Panc1 (cell line): ENCODE measurements around the gene MAGI1. TPM values are rescaled to one million over a fixed set of nuclear protein-coding genes. Genes with fewer than 3 reads are reported as not detected.

Source experiments
- ATAC-seq: fragments of 200-7000 bp; cut with Tn5 transposase; 2 replicates; pipeline ENCODE4 v1.9.1; 2020; ENCODE audit warnings: mild to moderate bottlenecking, moderate library complexity
- BruUV-seq: library from RNA; stranded (reverse); fragments of 400-500 nt; replicated peaks from 2 replicates; lab custom pipeline; 2021; lab: Mats Ljungman, UMichigan
- CTCF ChIA-PET: fragments of 300-600 bp; sonication (Branson Sonifier 250); formaldehyde crosslinking; loops from one replicate; lab custom pipeline; 2022; ENCODE audit warnings: antibody characterized with exemption; lab: Charles Lee
- POLR2A ChIA-PET: fragments of 300-600 bp; sonication (Branson Sonifier 250); formaldehyde crosslinking; loops from one replicate; lab custom pipeline; 2022; ENCODE audit warnings: antibody characterized with exemption; lab: Charles Lee
- DNase-seq: peaks from one replicate; pipeline ENCODE4 v3.0.0-alpha.2; 2010; ENCODE audit warnings: low read depth, low spot score
- H3K27ac ChIP-seq: 2 replicates; pipeline ENCODE4 v1.5.1; 2011; ENCODE audit warnings: mild to moderate bottlenecking, low read length, inconsistent platforms
- H3K27me3 ChIP-seq: fragments of 200-500 bp; sonication (Bioruptor generic); 2 replicates; pipeline ENCODE4 v1.6.0; 2014; ENCODE audit warnings: low read length, inconsistent platforms; ENCODE audit not compliant: control insufficient read depth, insufficient read depth
- H3K36me3 ChIP-seq: fragments of 200-500 bp; sonication (Bioruptor generic); 2 replicates; pipeline ENCODE4 v1.5.1; 2014; ENCODE audit warnings: inconsistent platforms, mild to moderate bottlenecking, low read length, moderate library complexity; ENCODE audit not compliant: control insufficient read depth, insufficient read depth
- H3K4me1 ChIP-seq: 2 replicates; pipeline ENCODE4 v1.5.1; 2011; ENCODE audit warnings: inconsistent platforms, mild to moderate bottlenecking, low read length, moderate library complexity; ENCODE audit not compliant: control insufficient read depth, insufficient read depth
- H3K4me3 ChIP-seq, 2 experiments: 2 replicates each; pipeline ENCODE4 v1.5.1; 2011 to 2012; ENCODE audit warnings: low read depth in 2 of 2, low read length in 2 of 2, mild to moderate bottlenecking in 2 of 2, inconsistent platforms in 1 of 2, moderate library complexity in 1 of 2
- H3K9me3 ChIP-seq: fragments of 200-500 bp; sonication (Bioruptor generic); 2 replicates; pipeline ENCODE4 v1.5.1; 2014; ENCODE audit warnings: low read depth, mild to moderate bottlenecking, inconsistent platforms, low read length, moderate library complexity; ENCODE audit not compliant: control insufficient read depth, insufficient read depth
- CTCF ChIP-seq: fragments of 450-650 bp; IDR thresholded peaks from 2 replicates; pipeline ENCODE4 v1.5.1; 2017; ENCODE audit warnings: mild to moderate bottlenecking
- POLR2AphosphoS5 ChIP-seq: IDR thresholded peaks from 2 replicates; pipeline ENCODE4 v1.6.1; 2012; ENCODE audit warnings: mild to moderate bottlenecking, low read depth, low read length, moderate library complexity
- SIN3A ChIP-seq: IDR thresholded peaks from 2 replicates; pipeline ENCODE4 v1.6.1; 2012; ENCODE audit warnings: low read depth, mild to moderate bottlenecking, low read length, moderate library complexity, borderline replicate concordance; ENCODE audit not compliant: insufficient read depth
- TCF7L2 ChIP-seq: IDR thresholded peaks from 2 replicates; pipeline ENCODE4 v1.6.1; 2011; ENCODE audit warnings: mild to moderate bottlenecking, low read depth, low read length, inconsistent platforms
- in situ Hi-C: cut with HindIII; loops from 2 replicates; pipeline ENCODE4 v1.10.0; 2016; ENCODE audit warnings: low sequenced_read_pairs, low pct_unique_long_range_greater_than_20kb
- intact Hi-C: fragments of 100-400 bp; cut with micrococcal nuclease; formaldehyde crosslinking; loops from one replicate; pipeline ENCODE4 v1.10.0; 2022; ENCODE audit not compliant: unreplicated experiment
- total RNA-seq: library from RNA; stranded (reverse); gene quantifications from one replicate; pipeline ENCODE4 v1.2.1, GENCODE V29; 2021; ENCODE audit not compliant: unreplicated experiment
- TF ChIP-seq, protein P1 (sequence below), 2 experiments: IDR thresholded peaks; 2 replicates each; pipeline ENCODE4 v1.6.1; 2011 to 2012; ENCODE audit warnings: low read depth in 2 of 2, control low read depth in 1 of 2, low read length in 1 of 2, mild to moderate bottlenecking in 1 of 2, moderate library complexity in 1 of 2; ENCODE audit not compliant: insufficient read depth in 1 of 2

Gene MAGI1
- total RNA-seq, 1 experiment from 2014 or later, result 9.5 TPM

- POLR2A ChIA-PET, result no interaction called here
- H3K9me3 ChIP-seq, result no peaks in the 10 kb centered on the region
- H3K27me3 ChIP-seq, result no peaks in the 10 kb centered on the region
- no peaks in the 10 kb centered on the region for H3K4me1 ChIP-seq
- no peak overlapping the region for H3K4me3 ChIP-seq
- intact Hi-C loops, result loop anchor here (10.0 kb wide), 2 partner anchors 229 to 289 kb away; no protein-coding TSS in a partner anchor
- no TSS peak for BruUV-seq
- CTCF ChIA-PET, result no interaction called here
- no peak overlapping the region for H3K27ac ChIP-seq
- in situ Hi-C loops, result no loop called here
- TF ChIP-seq CTCF (no peak), POLR2AphosphoS5 (no peak), TCF7L2 (no peak), SIN3A (no peak)
- TF ChIP-seq, protein P1, sequence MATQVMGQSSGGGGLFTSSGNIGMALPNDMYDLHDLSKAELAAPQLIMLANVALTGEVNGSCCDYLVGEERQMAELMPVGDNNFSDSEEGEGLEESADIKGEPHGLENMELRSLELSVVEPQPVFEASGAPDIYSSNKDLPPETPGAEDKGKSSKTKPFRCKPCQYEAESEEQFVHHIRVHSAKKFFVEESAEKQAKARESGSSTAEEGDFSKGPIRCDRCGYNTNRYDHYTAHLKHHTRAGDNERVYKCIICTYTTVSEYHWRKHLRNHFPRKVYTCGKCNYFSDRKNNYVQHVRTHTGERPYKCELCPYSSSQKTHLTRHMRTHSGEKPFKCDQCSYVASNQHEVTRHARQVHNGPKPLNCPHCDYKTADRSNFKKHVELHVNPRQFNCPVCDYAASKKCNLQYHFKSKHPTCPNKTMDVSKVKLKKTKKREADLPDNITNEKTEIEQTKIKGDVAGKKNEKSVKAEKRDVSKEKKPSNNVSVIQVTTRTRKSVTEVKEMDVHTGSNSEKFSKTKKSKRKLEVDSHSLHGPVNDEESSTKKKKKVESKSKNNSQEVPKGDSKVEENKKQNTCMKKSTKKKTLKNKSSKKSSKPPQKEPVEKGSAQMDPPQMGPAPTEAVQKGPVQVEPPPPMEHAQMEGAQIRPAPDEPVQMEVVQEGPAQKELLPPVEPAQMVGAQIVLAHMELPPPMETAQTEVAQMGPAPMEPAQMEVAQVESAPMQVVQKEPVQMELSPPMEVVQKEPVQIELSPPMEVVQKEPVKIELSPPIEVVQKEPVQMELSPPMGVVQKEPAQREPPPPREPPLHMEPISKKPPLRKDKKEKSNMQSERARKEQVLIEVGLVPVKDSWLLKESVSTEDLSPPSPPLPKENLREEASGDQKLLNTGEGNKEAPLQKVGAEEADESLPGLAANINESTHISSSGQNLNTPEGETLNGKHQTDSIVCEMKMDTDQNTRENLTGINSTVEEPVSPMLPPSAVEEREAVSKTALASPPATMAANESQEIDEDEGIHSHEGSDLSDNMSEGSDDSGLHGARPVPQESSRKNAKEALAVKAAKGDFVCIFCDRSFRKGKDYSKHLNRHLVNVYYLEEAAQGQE (IDR thresholded peaks at IDR 0.05; ENCODE audit: insufficient read depth in 1 of 2, low read depth in 2 of 2, low read length in 1 of 2), result no peak
- ATAC-seq, result no peak
- DNase-seq, result no peak
- H3K36me3 ChIP-seq, result no peaks in the 10 kb centered on the region
These were observed 593.0 kb downstream of the MAGI1 start for GRCh38 chr3:65445573-65446169.

GRCh38 chr3:65444447-65444815 is 594.3 kb downstream of the MAGI1 start:
- no TSS peak for BruUV-seq
- no peak for ATAC-seq
- TF ChIP-seq SIN3A (no peak), CTCF (no peak), POLR2AphosphoS5 (no peak), TCF7L2 (no peak)
- Histone ChIP-seq H3K9me3 (no peaks in the 10 kb centered on the region), H3K27me3 (no peaks in the 10 kb centered on the region), H3K27ac (no peak overlapping the region), H3K4me1 (no peaks in the 10 kb centered on the region), H3K36me3 (no peaks in the 10 kb centered on the region), H3K4me3 (no peak overlapping the region)
- intact Hi-C loops (loop anchor here (10.0 kb wide), 2 partner anchors 230 to 290 kb away; no protein-coding TSS in a partner anchor), in situ Hi-C loops (no loop called here)
- POLR2A ChIA-PET, result no interaction called here
- no peak for DNase-seq
- CTCF ChIA-PET, result no interaction called here
